HepG2 (cell line): ENCODE measurements around the gene PRR12. TPM values are rescaled to one million over a fixed set of nuclear protein-coding genes. Genes with fewer than 3 reads are reported as not detected.
A peak's percentile ranks its signal among the peaks of the same experiment; 100 is the strongest.

ENCODE experiments used
- CERS6 ChIP-seq: sonication (generic); formaldehyde crosslinking; IDR thresholded peaks from 2 replicates; pipeline ENCODE4 v1.5.0; 2020; ENCODE audit warnings: missing genetic modification reagents
- ETS1 ChIP-seq: sonication (generic); formaldehyde crosslinking; IDR thresholded peaks from 2 replicates; pipeline ENCODE4 v1.4.0; 2020; ENCODE audit warnings: missing genetic modification reagents
- MTF2 ChIP-seq: sonication (generic); formaldehyde crosslinking; IDR thresholded peaks from 2 replicates; pipeline ENCODE4 v1.5.0; 2020; ENCODE audit warnings: missing genetic modification reagents, borderline replicate concordance
- PATZ1 ChIP-seq: sonication (generic); formaldehyde crosslinking; IDR thresholded peaks from 2 replicates; pipeline ENCODE4 v1.4.0; 2020; ENCODE audit warnings: missing genetic modification reagents
- PLRG1 ChIP-seq: fragments of 450-650 bp; conservative IDR thresholded peaks from 2 replicates; pipeline ENCODE4 v1.6.1; 2016
- SAFB2 ChIP-seq: sonication (generic); formaldehyde crosslinking; IDR thresholded peaks from 2 replicates; pipeline ENCODE4 v1.5.1; 2020; ENCODE audit warnings: missing genetic modification reagents, low read depth, mild to moderate bottlenecking, borderline replicate concordance
- SMAD3 ChIP-seq: sonication (generic); formaldehyde crosslinking; IDR thresholded peaks from 2 replicates; pipeline ENCODE4 v1.4.0; 2020; ENCODE audit warnings: missing genetic modification reagents
- USF2 ChIP-seq, 2 experiments: sonication (generic) in 1 of 2; formaldehyde crosslinking in 1 of 2; IDR thresholded peaks; 2 replicates each; pipeline versions ENCODE4 v1.5.1 to v1.6.1; 2011 to 2020; ENCODE audit warnings: borderline replicate concordance in 1 of 2, low read depth in 1 of 2, low read length in 1 of 2, mild to moderate bottlenecking in 1 of 2, missing genetic modification reagents in 1 of 2, moderate library complexity in 1 of 2
- YEATS4 ChIP-seq: sonication (generic); formaldehyde crosslinking; IDR thresholded peaks from 2 replicates; pipeline ENCODE4 v1.4.0; 2020; ENCODE audit warnings: missing genetic modification reagents, borderline replicate concordance
- ZIK1 ChIP-seq: sonication (generic); formaldehyde crosslinking; IDR thresholded peaks from 2 replicates; pipeline ENCODE4 v1.5.0; 2020; ENCODE audit warnings: mild to moderate bottlenecking, low read depth, missing genetic modification reagents, borderline replicate concordance
- ZMAT3 ChIP-seq: sonication (generic); formaldehyde crosslinking; conservative IDR thresholded peaks from 2 replicates; pipeline ENCODE4 v1.7.0; 2021; ENCODE audit warnings: missing genetic modification reagents
- ZNF230 ChIP-seq: sonication (generic); formaldehyde crosslinking; IDR thresholded peaks from 2 replicates; pipeline ENCODE4 v1.4.0; 2020; ENCODE audit warnings: mild to moderate bottlenecking, missing genetic modification reagents
- ZNF253 ChIP-seq: sonication (generic); formaldehyde crosslinking; IDR thresholded peaks from 2 replicates; pipeline ENCODE4 v1.8.0; 2022; ENCODE audit warnings: mild to moderate bottlenecking, missing genetic modification reagents, borderline replicate concordance
- ZNF281 ChIP-seq: sonication (generic); formaldehyde crosslinking; IDR thresholded peaks from 2 replicates; pipeline ENCODE4 v1.4.0; 2020; ENCODE audit warnings: missing genetic modification reagents, borderline replicate concordance
- ZNF335 ChIP-seq: sonication (generic); formaldehyde crosslinking; IDR thresholded peaks from 2 replicates; pipeline ENCODE4 v1.4.0; 2020; ENCODE audit warnings: missing genetic modification reagents
- ZNF441 ChIP-seq: sonication (generic); formaldehyde crosslinking; IDR thresholded peaks from 2 replicates; pipeline ENCODE4 v1.7.0; 2021; ENCODE audit warnings: missing genetic modification reagents, borderline replicate concordance
- ZNF704 ChIP-seq: sonication (generic); formaldehyde crosslinking; IDR thresholded peaks from 2 replicates; pipeline ENCODE4 v1.8.1; 2023; ENCODE audit warnings: mild to moderate bottlenecking, inconsistent platforms, moderate library complexity, missing genetic modification reagents, borderline replicate concordance
- ZNF792 ChIP-seq: IDR thresholded peaks from 2 replicates; pipeline ENCODE4 v1.6.1; 2016
- polyA plus RNA-seq, 8 experiments: library from polyadenylated mRNA; depleted of rRNA in 3 of 8; stranded (reverse) in 7 of 8; unstranded in 1 of 8; fragments of >200 nt; fragmentation: Illumina TruSeq in 4 of 8; extraction: Trizol in 4 of 8; gene quantifications; 2 replicates each; pipeline versions ENCODE4 v1.2.1 to v1.2.3, GENCODE V29; 2011 to 2016; ENCODE audit warnings: low read depth in 4 of 8, missing spikeins in 1 of 8, mixed read lengths in 1 of 8; ENCODE audit not compliant: insufficient read depth in 1 of 8
- total RNA-seq, 5 experiments: library from RNA; depleted of rRNA; stranded (reverse); fragments of >200 nt; fragmentation: Illumina TruSeq; extraction: Trizol; gene quantifications; 2 replicates each; pipeline ENCODE4 v1.2.3, GENCODE V29; 2016; ENCODE audit warnings: low read depth in 1 of 5

Gene PRR12
- total and polyA plus RNA-seq, 2 of the 13 experiments (the other 11 are each of a cell fraction or from before 2014, with no cell fraction given), result 0.62 to 1.5 TPM

- TF ChIP-seq ZNF441 (CRISPR knock-in tag) (no peak), CERS6 (CRISPR knock-in tag) (no peak), ZNF281 (CRISPR knock-in tag) (peak; percentile 68; the same call in 1 of the 2 replicates), ZNF230 (CRISPR knock-in tag) (no peak), YEATS4 (no peak), ZMAT3 (CRISPR knock-in tag) (0 out of 2 replicates have a peak, but pooled peaks have one; percentile 18), ETS1 (no peak), ZNF335 (CRISPR knock-in tag) (no peak), ZNF792 (CRISPR knock-in tag) (no peak), PATZ1 (peak; percentile 59; the same call in 1 of the 2 replicates), PLRG1 (no peak), USF2 (IDR thresholded peaks at IDR 0.05; ENCODE audit: low read depth, low read length) (no peak), USF2 (CRISPR knock-in tag; IDR thresholded peaks at IDR 0.05; ENCODE audit: borderline replicate concordance) (no peak), ZIK1 (no peak), SAFB2 (CRISPR knock-in tag) (no peak), ZNF253 (CRISPR knock-in tag) (no peak), SMAD3 (CRISPR knock-in tag) (no peak), MTF2 (CRISPR knock-in tag) (0 out of 2 replicates have a peak, but pooled peaks have one; percentile 26), ZNF704 (CRISPR knock-in tag) (no peak)
Measured at GRCh38 chr19:49590971-49591730, at the start of gene PRR12 (continued).
